ENCODE results near the gene DIP2C.
"Not testable (repeated sequence)": the region's sequence is repeated elsewhere in the genome, so short reads cannot be mapped to it uniquely, and the experiment has no call there.

Gene DIP2C

GRCh38 chr10:441659-442058 lies 247.8 kb downstream of the DIP2C start:
- Mint-ChIP-seq H3K27me3 (no peaks in the 10 kb centered on the region), H3K4me3 (no peak overlapping the region), H3K4me1 (ENCODE audit: low read depth) (peaks cover 29% of the 10 kb centered on the region), H3K36me3 (peaks cover 10% of the 10 kb centered on the region), H3K9me3 (ENCODE audit: low read depth) (no peaks in the 10 kb centered on the region), H3K27ac (no peak overlapping the region)

GRCh38 chr10:440127-440526 lies 249.3 kb downstream of the DIP2C start:
- Mint-ChIP-seq H3K27ac (no peak overlapping the region), H3K9me3 (ENCODE audit: low read depth) (no peaks in the 10 kb centered on the region), H3K36me3 (peaks cover 10% of the 10 kb centered on the region)

GRCh38 chr10:437698-438490 lies 251.6 kb downstream of the DIP2C start:
- peaks cover 10% of the 10 kb centered on the region for H3K36me3 Mint-ChIP-seq
- no peaks in the 10 kb centered on the region for H3K27me3 Mint-ChIP-seq
- peaks cover 39% of the 10 kb centered on the region for H3K4me1 Mint-ChIP-seq (ENCODE audit: low read depth)
- H3K4me3 Mint-ChIP-seq = peak overlapping the region; percentile 1
- H3K27ac Mint-ChIP-seq = no peak overlapping the region
- H3K9me3 Mint-ChIP-seq (ENCODE audit: low read depth) = no peaks in the 10 kb centered on the region

More at GRCh38 chr10:440127-440526, 249.3 kb downstream of the DIP2C start:
- Mint-ChIP-seq H3K4me3 (no peak overlapping the region), H3K27me3 (no peaks in the 10 kb centered on the region), H3K4me1 (ENCODE audit: low read depth) (peaks cover 28% of the 10 kb centered on the region)

GRCh38 chr10:436911-437665 lies 252.4 kb downstream of the DIP2C start:
- Mint-ChIP-seq H3K9me3 (ENCODE audit: low read depth) (no peaks in the 10 kb centered on the region), H3K4me3 (peak overlapping the region; percentile 1), H3K27me3 (no peaks in the 10 kb centered on the region), H3K4me1 (ENCODE audit: low read depth) (peaks cover 39% of the 10 kb centered on the region), H3K27ac (no peak overlapping the region), H3K36me3 (peaks cover 8% of the 10 kb centered on the region)

GRCh38 chr10:436013-436697 lies 253.3 kb downstream of the DIP2C start:
- no peak overlapping the region for H3K27ac Mint-ChIP-seq
- H3K36me3 Mint-ChIP-seq = peaks cover 13% of the 10 kb centered on the region
- H3K4me3 Mint-ChIP-seq = no peak overlapping the region
- no peaks in the 10 kb centered on the region for H3K27me3 Mint-ChIP-seq
- no peaks in the 10 kb centered on the region for H3K9me3 Mint-ChIP-seq (ENCODE audit: low read depth)
- H3K4me1 Mint-ChIP-seq (ENCODE audit: low read depth) = peaks cover 39% of the 10 kb centered on the region

GRCh38 chr10:435397-435796 lies 254.1 kb downstream of the DIP2C start:
- Mint-ChIP-seq H3K4me3 (peak overlapping the region; percentile 61), H3K27ac (no peak overlapping the region), H3K27me3 (no peaks in the 10 kb centered on the region), H3K9me3 (ENCODE audit: low read depth) (no peaks in the 10 kb centered on the region), H3K36me3 (peaks cover 10% of the 10 kb centered on the region), H3K4me1 (ENCODE audit: low read depth) (peaks cover 39% of the 10 kb centered on the region)

GRCh38 chr10:429696-430095 lies 259.8 kb downstream of the DIP2C start:
- H3K27me3 Mint-ChIP-seq = peaks cover 2% of the 10 kb centered on the region
- peaks cover 7% of the 10 kb centered on the region for H3K36me3 Mint-ChIP-seq
- no peak overlapping the region for H3K4me3 Mint-ChIP-seq
- peaks cover 17% of the 10 kb centered on the region for H3K4me1 Mint-ChIP-seq (ENCODE audit: low read depth)
- H3K9me3 Mint-ChIP-seq (ENCODE audit: low read depth) = no peaks in the 10 kb centered on the region
- H3K27ac Mint-ChIP-seq = no peak overlapping the region

GRCh38 chr10:427761-428519 lies 261.5 kb downstream of the DIP2C start:
- Mint-ChIP-seq H3K27me3 (peaks cover 3% of the 10 kb centered on the region), H3K36me3 (peaks cover 7% of the 10 kb centered on the region), H3K27ac (no peak overlapping the region), H3K4me1 (ENCODE audit: low read depth) (peaks cover 11% of the 10 kb centered on the region), H3K9me3 (ENCODE audit: low read depth) (no peaks in the 10 kb centered on the region), H3K4me3 (no peak overlapping the region)

- H3K9me3 Mint-ChIP-seq (ENCODE audit: low read depth); H3K4me3 Mint-ChIP-seq; H3K36me3 Mint-ChIP-seq; H3K27me3 Mint-ChIP-seq: not testable (repeated sequence)
- Mint-ChIP-seq H3K4me1 (ENCODE audit: low read depth) (peaks cover 11% of the 10 kb centered on the region), H3K27ac (peak overlapping the region; percentile 12)
These were observed 264.1 kb downstream of the DIP2C start for GRCh38 chr10:425365-425764.

- not testable (repeated sequence) for H3K27me3 Mint-ChIP-seq; H3K36me3 Mint-ChIP-seq; H3K9me3 Mint-ChIP-seq (ENCODE audit: low read depth); H3K4me3 Mint-ChIP-seq; H3K27ac Mint-ChIP-seq
- H3K4me1 Mint-ChIP-seq (ENCODE audit: low read depth) = peaks cover 11% of the 10 kb centered on the region
These were observed 264.7 kb downstream of the DIP2C start for GRCh38 chr10:424724-425123.

GRCh38 chr10:423178-423577 lies 266.3 kb downstream of the DIP2C start:
- Mint-ChIP-seq H3K27ac (no peak overlapping the region), H3K36me3 (no peaks in the 10 kb centered on the region), H3K4me3 (no peak overlapping the region), H3K27me3 (peaks cover 3% of the 10 kb centered on the region), H3K4me1 (ENCODE audit: low read depth) (peaks cover 11% of the 10 kb centered on the region), H3K9me3 (ENCODE audit: low read depth) (no peaks in the 10 kb centered on the region)

- no peak overlapping the region for H3K4me3 Mint-ChIP-seq
- no peaks in the 10 kb centered on the region for H3K9me3 Mint-ChIP-seq (ENCODE audit: low read depth)
- no peak overlapping the region for H3K27ac Mint-ChIP-seq
- no peaks in the 10 kb centered on the region for H3K36me3 Mint-ChIP-seq
- peaks cover 3% of the 10 kb centered on the region for H3K27me3 Mint-ChIP-seq
- H3K4me1 Mint-ChIP-seq (ENCODE audit: low read depth) = peaks cover 11% of the 10 kb centered on the region
These were observed 266.8 kb downstream of the DIP2C start for GRCh38 chr10:422675-423074.

GRCh38 chr10:422241-422640 lies 267.2 kb downstream of the DIP2C start:
- peaks cover 3% of the 10 kb centered on the region for H3K27me3 Mint-ChIP-seq
- no peaks in the 10 kb centered on the region for H3K36me3 Mint-ChIP-seq
- H3K4me1 Mint-ChIP-seq (ENCODE audit: low read depth) = peaks cover 11% of the 10 kb centered on the region
- no peak overlapping the region for H3K4me3 Mint-ChIP-seq
- H3K9me3 Mint-ChIP-seq (ENCODE audit: low read depth) = no peaks in the 10 kb centered on the region
- no peak overlapping the region for H3K27ac Mint-ChIP-seq

- no peaks in the 10 kb centered on the region for H3K36me3 Mint-ChIP-seq
- no peaks in the 10 kb centered on the region for H3K9me3 Mint-ChIP-seq (ENCODE audit: low read depth)
- H3K4me1 Mint-ChIP-seq (ENCODE audit: low read depth) = peaks cover 4% of the 10 kb centered on the region
- no peak overlapping the region for H3K4me3 Mint-ChIP-seq
- H3K27me3 Mint-ChIP-seq = peaks cover 3% of the 10 kb centered on the region
- no peak overlapping the region for H3K27ac Mint-ChIP-seq
These were observed 268.3 kb downstream of the DIP2C start for GRCh38 chr10:421170-421569.
